Esophagus squamous epithelium (tissue), 5 donors: Measurements from ENCODE around the gene OTUB1. TPM values are rescaled to one million over a fixed set of nuclear protein-coding genes. Genes with fewer than 3 reads are reported as not detected.

Source experiments
- DNase-seq: peaks from one replicate; lab custom pipeline; 2025; lab: John Stamatoyannopoulos, UW
- H3K27ac ChIP-seq, 4 donors: fragments of 200-600 bp; sonication (generic); one replicate each; pipeline ENCODE4 v1.5.1; 2016 to 2019; ENCODE audit warnings: mild to moderate bottlenecking in 1 of 4
- H3K27me3 ChIP-seq, 4 donors: fragments of 200-600 bp; sonication (generic); 1 replicate in 3 of 4; 2 replicates in 1 of 4; pipeline versions ENCODE4 v1.5.1 to v1.6.0; 2017 to 2021; ENCODE audit warnings: antibody characterized with exemption in 1 of 4
- H3K36me3 ChIP-seq, 3 donors: fragments of 200-600 bp; sonication (generic); one replicate each; pipeline ENCODE4 v1.5.1; 2016 to 2019
- H3K4me1 ChIP-seq, 3 donors: fragments of 200-600 bp; sonication (generic); one replicate each; pipeline ENCODE4 v1.5.1; 2017 to 2019
- H3K4me3 ChIP-seq, 4 donors: fragments of 200-600 bp; sonication (generic); 1 replicate in 3 of 4; 2 replicates in 1 of 4; pipeline ENCODE4 v1.5.1; 2016 to 2019; ENCODE audit warnings: mild to moderate bottlenecking in 2 of 4, moderate library complexity in 1 of 4
- H3K9me3 ChIP-seq, 3 donors: fragments of 200-600 bp; sonication (generic); one replicate each; pipeline ENCODE4 v1.5.1; 2016 to 2019
- CTCF ChIP-seq, 6 experiments: fragments of 450-650 bp in 4 of 6; fragments of 200-600 bp in 2 of 6; sonication (generic) in 2 of 6; IDR thresholded peaks; one replicate each; pipeline ENCODE4 v1.5.1; 2016 to 2019; ENCODE audit warnings: antibody characterized with exemption in 6 of 6, mild to moderate bottlenecking in 4 of 6, moderate library complexity in 4 of 6
- POLR2A ChIP-seq, 4 donors: fragments of 450-650 bp; IDR thresholded peaks; one replicate each; pipeline ENCODE4 v1.6.1; 2017; ENCODE audit warnings: antibody characterized with exemption in 4 of 4, mild to moderate bottlenecking in 4 of 4, moderate library complexity in 3 of 4
- WGBS, 2 donors: methylation state at CpG; one replicate each; pipeline ENCODE4 v1.1.5; 2018; 5-methylcytosine and 5-hydroxymethylcytosine counted together
- intact Hi-C: fragments of 100-400 bp; cut with DNase I; formaldehyde crosslinking; loops from one replicate; pipeline ENCODE4 v1.15.0; 2022
- total RNA-seq, 4 donors: library from RNA; depleted of rRNA; stranded (reverse); fragments of >200 nt; gene quantifications; one replicate each; pipeline ENCODE4 v1.1.0, GENCODE V29; 2016
- donor health status: DM: yes; HTN: yes; CAD: no.

The OTUB1 gene
- total RNA-seq, 4 donors from 2014 or later = 82.0 to 97.3 (median 89.7) TPM

GRCh38 chr11:64017945-64018224 is 31.6 kb downstream of the OTUB1 start:
- H3K27ac ChIP-seq = no peak overlapping the region
- TF ChIP-seq CTCF (IDR thresholded peaks at IDR 0.05) (no peak), POLR2A (IDR thresholded peaks at IDR 0.05) (no peak)
- whole genome bisulfite sequencing, 2 donors = 81 to 83% methylated on average over 3 to 4 of the region's 7 CpGs
- H3K4me1 ChIP-seq = peaks cover 0 to 32% (median 0%) of the 10 kb centered on the region in 3 donors
- no peak overlapping the region for H3K4me3 ChIP-seq
- DNase-seq = no peak
- H3K36me3 ChIP-seq = no peaks in the 10 kb centered on the region
- H3K27me3 ChIP-seq = peaks cover 0 to 6% (median 0%) of the 10 kb centered on the region in 4 donors
- H3K9me3 ChIP-seq = no peaks in the 10 kb centered on the region
- intact Hi-C loops = no loop called here

GRCh38 chr11:64018310-64018709 is 32.1 kb downstream of the OTUB1 start:
- Histone ChIP-seq H3K9me3 (no peaks in the 10 kb centered on the region), H3K36me3 (no peaks in the 10 kb centered on the region), H3K4me1 (peaks cover 0 to 32% (median 0%) of the 10 kb centered on the region in 3 donors), H3K4me3 (no peak overlapping the region), H3K27ac (no peak overlapping the region), H3K27me3 (peaks cover 0 to 6% (median 0%) of the 10 kb centered on the region in 4 donors)
- no peak for DNase-seq
- WGBS, 2 donors = 52 to 76% methylated on average over 3 to 6 of the region's 8 CpGs
- no peak for TF ChIP-seq POLR2A (IDR thresholded peaks at IDR 0.05)
- no peak for TF ChIP-seq CTCF (IDR thresholded peaks at IDR 0.05)
- intact Hi-C loops = no loop called here

GRCh38 chr11:64019106-64020037 is 33.1 kb downstream of the OTUB1 start:
- peaks cover 0 to 6% (median 0%) of the 10 kb centered on the region in 4 donors for H3K27me3 ChIP-seq
- intact Hi-C loops = no loop called here
- H3K36me3 ChIP-seq = no peaks in the 10 kb centered on the region
- H3K9me3 ChIP-seq = no peaks in the 10 kb centered on the region
- H3K4me1 ChIP-seq = peaks cover 0 to 32% (median 0%) of the 10 kb centered on the region in 3 donors
- 86 to 92% methylated on average over 11 to 13 of the region's 27 CpGs for WGBS, 2 donors
- H3K4me3 ChIP-seq = no peak overlapping the region
- TF ChIP-seq CTCF (IDR thresholded peaks at IDR 0.05) (no peak), POLR2A (IDR thresholded peaks at IDR 0.05) (no peak)
- no peak for DNase-seq
- no peak overlapping the region for H3K27ac ChIP-seq

- Histone ChIP-seq H3K4me1 (peaks cover 0 to 32% (median 0%) of the 10 kb centered on the region in 3 donors), H3K9me3 (no peaks in the 10 kb centered on the region), H3K36me3 (no peaks in the 10 kb centered on the region), H3K27ac (no peak overlapping the region), H3K27me3 (peaks cover 0 to 6% (median 0%) of the 10 kb centered on the region in 4 donors), H3K4me3 (no peak overlapping the region)
- intact Hi-C loops = no loop called here
- no peak for DNase-seq
- WGBS, 2 donors = 53 to 81% methylated on average over 5 to 15 of the region's 22 CpGs
- TF ChIP-seq POLR2A (IDR thresholded peaks at IDR 0.05) (no peak), CTCF (IDR thresholded peaks at IDR 0.05) (no peak)
Measured at GRCh38 chr11:64020976-64021756, 34.9 kb downstream of the OTUB1 start.

GRCh38 chr11:64021757-64022093 is 35.5 kb downstream of the OTUB1 start:
- Histone ChIP-seq H3K4me1 (peaks cover 0 to 32% (median 0%) of the 10 kb centered on the region in 3 donors), H3K4me3 (no peak overlapping the region), H3K36me3 (no peaks in the 10 kb centered on the region), H3K27me3 (peaks cover 0 to 8% (median 0%) of the 10 kb centered on the region in 4 donors), H3K27ac (no peak overlapping the region), H3K9me3 (no peaks in the 10 kb centered on the region)
- no peak for DNase-seq
- TF ChIP-seq CTCF (IDR thresholded peaks at IDR 0.05) (no peak), POLR2A (IDR thresholded peaks at IDR 0.05) (no peak)
- intact Hi-C loops = no loop called here
- 32 to 36% methylated on average over 3 to 4 of the region's 10 CpGs for WGBS, 2 donors
